Measurements from ENCODE around the gene C1orf159.

Gene C1orf159

GRCh38 chr1:1041092-1041523 lies 74.8 kb downstream of the C1orf159 start:
- Histone ChIP-seq H3K9ac (ENCODE audit: low read length) (no peak overlapping the region), H3K36me3 (ENCODE audit: control insufficient read depth, insufficient read depth, low read length) (no peaks in the 10 kb centered on the region), H3K4me3 (ENCODE audit: low read length) (no peak overlapping the region)

GRCh38 chr1:1040004-1040991 lies 75.6 kb downstream of the C1orf159 start:
- H3K27me3 ChIP-seq (ENCODE audit: control insufficient read depth, insufficient read depth, low read length) = peaks cover 35% of the 10 kb centered on the region
- no peak overlapping the region for H3K9ac ChIP-seq (ENCODE audit: low read length)
- H3K4me3 ChIP-seq (ENCODE audit: low read length) = no peak overlapping the region
- H3K4me1 ChIP-seq (ENCODE audit: control insufficient read depth, insufficient read depth, low read length) = peaks cover 17% of the 10 kb centered on the region
- H3K36me3 ChIP-seq (ENCODE audit: control insufficient read depth, insufficient read depth, low read length) = no peaks in the 10 kb centered on the region
- no peaks in the 10 kb centered on the region for H3K9me3 ChIP-seq (ENCODE audit: control insufficient read depth, low read length)

More at GRCh38 chr1:1041092-1041523, 74.8 kb downstream of the C1orf159 start:
- peaks cover 17% of the 10 kb centered on the region for H3K4me1 ChIP-seq (ENCODE audit: control insufficient read depth, insufficient read depth, low read length)
- H3K27me3 ChIP-seq (ENCODE audit: control insufficient read depth, insufficient read depth, low read length) = peaks cover 34% of the 10 kb centered on the region
- H3K9me3 ChIP-seq (ENCODE audit: control insufficient read depth, low read length) = no peaks in the 10 kb centered on the region

GRCh38 chr1:1039145-1039910 lies 76.6 kb downstream of the C1orf159 start:
- Histone ChIP-seq H3K9ac (ENCODE audit: low read length) (no peak overlapping the region), H3K27me3 (ENCODE audit: control insufficient read depth, insufficient read depth, low read length) (peaks cover 40% of the 10 kb centered on the region), H3K36me3 (ENCODE audit: control insufficient read depth, insufficient read depth, low read length) (no peaks in the 10 kb centered on the region), H3K4me3 (ENCODE audit: low read length) (no peak overlapping the region), H3K4me1 (ENCODE audit: control insufficient read depth, insufficient read depth, low read length) (peaks cover 17% of the 10 kb centered on the region), H3K9me3 (ENCODE audit: control insufficient read depth, low read length) (no peaks in the 10 kb centered on the region)

- no peaks in the 10 kb centered on the region for H3K36me3 ChIP-seq (ENCODE audit: control insufficient read depth, insufficient read depth, low read length)
- peaks cover 17% of the 10 kb centered on the region for H3K4me1 ChIP-seq (ENCODE audit: control insufficient read depth, insufficient read depth, low read length)
- H3K4me3 ChIP-seq (ENCODE audit: low read length) = no peak overlapping the region
- H3K9me3 ChIP-seq (ENCODE audit: control insufficient read depth, low read length) = no peaks in the 10 kb centered on the region
- peaks cover 44% of the 10 kb centered on the region for H3K27me3 ChIP-seq (ENCODE audit: control insufficient read depth, insufficient read depth, low read length)
- H3K9ac ChIP-seq (ENCODE audit: low read length) = no peak overlapping the region
These were observed 77.2 kb downstream of the C1orf159 start for GRCh38 chr1:1038694-1039093.

GRCh38 chr1:1037366-1038327 lies 78.2 kb downstream of the C1orf159 start:
- peaks cover 19% of the 10 kb centered on the region for H3K4me1 ChIP-seq (ENCODE audit: control insufficient read depth, insufficient read depth, low read length)
- no peaks in the 10 kb centered on the region for H3K9me3 ChIP-seq (ENCODE audit: control insufficient read depth, low read length)
- peaks cover 46% of the 10 kb centered on the region for H3K27me3 ChIP-seq (ENCODE audit: control insufficient read depth, insufficient read depth, low read length)
- no peak overlapping the region for H3K9ac ChIP-seq (ENCODE audit: low read length)
- no peak overlapping the region for H3K4me3 ChIP-seq (ENCODE audit: low read length)
- no peaks in the 10 kb centered on the region for H3K36me3 ChIP-seq (ENCODE audit: control insufficient read depth, insufficient read depth, low read length)

GRCh38 chr1:1035291-1035943 lies 80.5 kb downstream of the C1orf159 start:
- Histone ChIP-seq H3K36me3 (ENCODE audit: control insufficient read depth, insufficient read depth, low read length) (no peaks in the 10 kb centered on the region), H3K9me3 (ENCODE audit: control insufficient read depth, low read length) (no peaks in the 10 kb centered on the region), H3K9ac (ENCODE audit: low read length) (no peak overlapping the region), H3K4me1 (ENCODE audit: control insufficient read depth, insufficient read depth, low read length) (peaks cover 27% of the 10 kb centered on the region), H3K27me3 (ENCODE audit: control insufficient read depth, insufficient read depth, low read length) (peaks cover 55% of the 10 kb centered on the region), H3K4me3 (ENCODE audit: low read length) (no peak overlapping the region)

- no peak overlapping the region for H3K4me3 ChIP-seq (ENCODE audit: low read length)
- peaks cover 17% of the 10 kb centered on the region for H3K4me1 ChIP-seq (ENCODE audit: control insufficient read depth, insufficient read depth, low read length)
- H3K27me3 ChIP-seq (ENCODE audit: control insufficient read depth, insufficient read depth, low read length) = peaks cover 47% of the 10 kb centered on the region
- H3K36me3 ChIP-seq (ENCODE audit: control insufficient read depth, insufficient read depth, low read length) = no peaks in the 10 kb centered on the region
- no peaks in the 10 kb centered on the region for H3K9me3 ChIP-seq (ENCODE audit: control insufficient read depth, low read length)
- H3K9ac ChIP-seq (ENCODE audit: low read length) = no peak overlapping the region
These were observed 81.5 kb downstream of the C1orf159 start for GRCh38 chr1:1034439-1034781.

- H3K36me3 ChIP-seq (ENCODE audit: control insufficient read depth, insufficient read depth, low read length) = no peaks in the 10 kb centered on the region
- H3K9ac ChIP-seq (ENCODE audit: low read length) = no peak overlapping the region
- H3K4me1 ChIP-seq (ENCODE audit: control insufficient read depth, insufficient read depth, low read length) = peaks cover 12% of the 10 kb centered on the region
- no peaks in the 10 kb centered on the region for H3K9me3 ChIP-seq (ENCODE audit: control insufficient read depth, low read length)
- H3K4me3 ChIP-seq (ENCODE audit: low read length) = no peak overlapping the region
- peaks cover 42% of the 10 kb centered on the region for H3K27me3 ChIP-seq (ENCODE audit: control insufficient read depth, insufficient read depth, low read length)
These were observed 82.0 kb downstream of the C1orf159 start for GRCh38 chr1:1033731-1034438.

GRCh38 chr1:1033009-1033587 lies 82.8 kb downstream of the C1orf159 start:
- Histone ChIP-seq H3K36me3 (ENCODE audit: control insufficient read depth, insufficient read depth, low read length) (no peaks in the 10 kb centered on the region), H3K9ac (ENCODE audit: low read length) (no peak overlapping the region), H3K9me3 (ENCODE audit: control insufficient read depth, low read length) (no peaks in the 10 kb centered on the region), H3K27me3 (ENCODE audit: control insufficient read depth, insufficient read depth, low read length) (peaks cover 34% of the 10 kb centered on the region), H3K4me1 (ENCODE audit: control insufficient read depth, insufficient read depth, low read length) (peaks cover 11% of the 10 kb centered on the region), H3K4me3 (ENCODE audit: low read length) (no peak overlapping the region)

- Histone ChIP-seq H3K4me1 (ENCODE audit: control insufficient read depth, insufficient read depth, low read length) (peaks cover 11% of the 10 kb centered on the region), H3K27me3 (ENCODE audit: control insufficient read depth, insufficient read depth, low read length) (peaks cover 31% of the 10 kb centered on the region), H3K9me3 (ENCODE audit: control insufficient read depth, low read length) (no peaks in the 10 kb centered on the region), H3K4me3 (ENCODE audit: low read length) (no peak overlapping the region), H3K36me3 (ENCODE audit: control insufficient read depth, insufficient read depth, low read length) (no peaks in the 10 kb centered on the region), H3K9ac (ENCODE audit: low read length) (no peak overlapping the region)
These were observed 83.5 kb downstream of the C1orf159 start for GRCh38 chr1:1032424-1032823.
